ENCODE measurements around the gene EYA2. TPM values are rescaled to one million over a fixed set of nuclear protein-coding genes. Genes with fewer than 3 reads are reported as not detected.
A peak's percentile ranks its signal among the peaks of the same experiment; 100 is the strongest.

The EYA2 gene
- total RNA-seq, 1 donor from 2014 or later = 9.0 TPM

DNA sequence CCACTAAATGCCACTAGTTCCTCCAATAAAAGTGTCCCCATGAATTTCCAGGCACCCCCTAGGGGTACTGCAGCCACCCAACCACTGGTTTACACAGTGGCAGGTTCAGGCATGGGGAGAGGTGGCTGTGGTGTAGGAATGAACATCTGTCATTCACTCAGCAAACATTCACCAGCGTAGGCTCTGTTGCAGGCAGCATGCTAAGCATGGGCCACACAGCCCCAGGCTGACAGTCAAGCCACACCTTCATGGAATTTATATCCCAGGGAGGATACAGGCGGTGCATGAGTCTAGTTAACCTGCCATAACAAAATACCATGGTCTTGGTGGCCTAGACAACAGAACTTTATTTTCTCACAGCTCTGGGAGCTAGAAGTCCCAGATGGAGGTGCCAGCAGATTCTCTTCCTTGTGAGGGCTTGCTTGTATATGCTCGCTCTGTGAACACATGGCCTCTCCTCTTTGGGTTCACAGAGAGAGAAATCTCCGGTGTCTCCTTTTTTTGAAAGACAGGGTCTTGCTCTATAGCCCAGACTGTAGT, 135.7 kb downstream of the EYA2 start:
- H3K9me3 Mint-ChIP-seq = peaks cover 5% of the 10 kb centered on the region
- no peak for TF ChIP-seq CTCF (IDR thresholded peaks at IDR 0.05; ENCODE audit: unreplicated experiment)
- no peak overlapping the region for H3K4me3 Mint-ChIP-seq
- H3K36me3 Mint-ChIP-seq = peaks cover 3% of the 10 kb centered on the region
- no peak for DNase-seq (ENCODE audit: low spot score in 2 of 2, unreplicated experiment in 2 of 2)
- H3K27me3 Mint-ChIP-seq (ENCODE audit: low read depth) = no peaks in the 10 kb centered on the region
- peak overlapping the region; percentile 70 for H3K27ac Mint-ChIP-seq
- peaks cover 36% of the 10 kb centered on the region for H3K4me1 Mint-ChIP-seq

- H3K4me3 Mint-ChIP-seq = no peak overlapping the region
- H3K4me1 Mint-ChIP-seq = peaks cover 38% of the 10 kb centered on the region
- peak overlapping the region; percentile 70 for H3K27ac Mint-ChIP-seq
These were observed 136.4 kb downstream of the EYA2 start for GRCh38 chr20:47031004-47031403.

GRCh38 chr20:47031821-47032220, 137.2 kb downstream of the EYA2 start:
- Mint-ChIP-seq H3K27ac (peak overlapping the region; percentile 70), H3K4me1 (peaks cover 43% of the 10 kb centered on the region), H3K36me3 (peaks cover 3% of the 10 kb centered on the region), H3K4me3 (no peak overlapping the region), H3K9me3 (peaks cover 5% of the 10 kb centered on the region), H3K27me3 (ENCODE audit: low read depth) (no peaks in the 10 kb centered on the region)
- TF ChIP-seq CTCF (IDR thresholded peaks at IDR 0.05; ENCODE audit: unreplicated experiment) = no peak
- no peak for DNase-seq (ENCODE audit: low spot score in 2 of 2, unreplicated experiment in 2 of 2)

More at GRCh38 chr20:47031004-47031403, 136.4 kb downstream of the EYA2 start:
- TF ChIP-seq CTCF (IDR thresholded peaks at IDR 0.05; ENCODE audit: unreplicated experiment) = no peak
- DNase-seq (ENCODE audit: low spot score in 2 of 2, unreplicated experiment in 2 of 2) = no peak
- Mint-ChIP-seq H3K36me3 (peaks cover 3% of the 10 kb centered on the region), H3K9me3 (peaks cover 5% of the 10 kb centered on the region), H3K27me3 (ENCODE audit: low read depth) (no peaks in the 10 kb centered on the region)

DNA sequence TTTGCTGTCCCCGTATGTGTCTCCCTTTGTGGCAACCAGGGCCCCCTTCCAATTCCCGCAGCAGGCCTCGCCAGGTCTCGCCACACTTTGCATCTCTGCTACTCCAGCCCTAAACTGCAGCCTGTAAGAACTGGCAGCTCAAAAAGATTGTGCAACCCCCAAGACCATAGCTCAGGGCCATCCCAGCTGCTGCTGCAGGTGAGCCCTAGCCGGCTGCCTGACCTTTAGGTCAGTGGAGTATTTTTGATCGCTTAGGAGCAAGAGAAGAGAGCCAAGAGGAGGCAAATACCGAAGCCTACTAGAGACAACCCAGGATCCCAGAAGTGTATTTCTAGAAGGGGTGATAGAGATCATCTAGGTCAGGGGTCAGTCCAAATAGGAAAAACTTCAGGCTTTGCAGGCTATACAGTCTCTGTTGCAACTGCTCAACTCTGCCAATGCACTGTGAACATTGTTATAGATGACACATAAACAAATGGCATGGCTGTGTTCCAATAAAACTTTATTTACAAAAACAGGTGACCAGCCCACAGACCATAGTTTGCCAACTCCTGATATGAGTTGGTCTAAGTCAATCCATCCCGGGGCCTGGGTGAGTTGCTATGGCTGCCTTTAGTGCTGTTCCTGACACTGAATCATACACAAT, 138.4 kb downstream of the EYA2 start:
- DNase-seq (ENCODE audit: low spot score in 2 of 2, unreplicated experiment in 2 of 2) = no peak
- H3K9me3 Mint-ChIP-seq = peaks cover 9% of the 10 kb centered on the region

GRCh38 chr20:47033665-47034064, 139.0 kb downstream of the EYA2 start:
- no peak for TF ChIP-seq CTCF (IDR thresholded peaks at IDR 0.05; ENCODE audit: unreplicated experiment)
- Mint-ChIP-seq H3K4me1 (peaks cover 44% of the 10 kb centered on the region), H3K27ac (no peak overlapping the region), H3K36me3 (peaks cover 5% of the 10 kb centered on the region), H3K4me3 (no peak overlapping the region), H3K9me3 (peaks cover 9% of the 10 kb centered on the region), H3K27me3 (ENCODE audit: low read depth) (no peaks in the 10 kb centered on the region)
- no peak for DNase-seq (ENCODE audit: low spot score in 2 of 2, unreplicated experiment in 2 of 2)

More for the DNA sequence above, 138.4 kb downstream of the EYA2 start:
- Mint-ChIP-seq H3K27me3 (ENCODE audit: low read depth) (no peaks in the 10 kb centered on the region), H3K4me3 (no peak overlapping the region), H3K36me3 (peaks cover 5% of the 10 kb centered on the region), H3K4me1 (peaks cover 43% of the 10 kb centered on the region), H3K27ac (no peak overlapping the region)
- TF ChIP-seq CTCF (IDR thresholded peaks at IDR 0.05; ENCODE audit: unreplicated experiment) = no peak
